GM11168 (cell line): Measurements from ENCODE around the gene FARP1.

ENCODE experiments used
- in situ Hi-C: fragments of 300-500 bp; cut with MboI; formaldehyde crosslinking; loops from one replicate; pipeline ENCODE4 v1.12.0; 2022; ENCODE audit warnings: low sequenced_read_pairs; ENCODE audit not compliant: unreplicated experiment

The FARP1 gene

GRCh38 chr13:98466634-98467236 lies 323.8 kb downstream of the FARP1 start:
- in situ Hi-C loops: no loop called here

DNA sequence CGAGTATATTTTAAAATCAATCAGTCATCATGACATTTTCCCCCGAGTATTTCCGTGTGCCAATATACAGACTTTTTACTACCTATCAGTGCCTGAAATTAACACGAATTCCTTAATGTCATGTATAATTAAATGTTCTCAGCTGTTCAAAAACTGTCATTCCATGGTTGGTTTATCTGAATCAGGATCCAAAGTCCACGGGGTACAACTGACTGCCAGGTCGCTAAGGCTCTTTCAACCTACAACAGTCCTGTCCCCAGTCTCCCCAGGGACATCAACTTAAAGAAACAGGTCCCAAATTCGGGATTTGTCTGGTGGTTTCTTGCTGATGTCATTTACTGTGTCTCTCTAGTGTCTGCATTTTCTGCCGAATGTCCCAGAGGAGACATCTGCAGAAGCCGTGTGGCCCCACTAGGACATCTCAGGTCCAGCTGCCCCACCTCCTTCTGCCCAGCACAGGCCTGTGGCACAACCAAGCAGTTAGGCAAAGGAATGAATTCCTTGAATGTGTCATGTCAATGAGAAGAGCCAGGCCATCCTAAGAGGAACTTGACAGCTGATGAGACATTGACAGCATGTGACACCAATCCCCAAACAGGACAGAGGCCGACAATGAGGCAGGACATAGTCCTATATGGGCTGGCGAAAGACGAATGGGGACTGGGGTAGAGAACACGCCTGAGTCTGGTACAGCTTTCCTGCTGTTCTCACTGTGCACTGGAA lies 324.5 kb downstream of the FARP1 start:
- in situ Hi-C loops: no loop called here

DNA sequence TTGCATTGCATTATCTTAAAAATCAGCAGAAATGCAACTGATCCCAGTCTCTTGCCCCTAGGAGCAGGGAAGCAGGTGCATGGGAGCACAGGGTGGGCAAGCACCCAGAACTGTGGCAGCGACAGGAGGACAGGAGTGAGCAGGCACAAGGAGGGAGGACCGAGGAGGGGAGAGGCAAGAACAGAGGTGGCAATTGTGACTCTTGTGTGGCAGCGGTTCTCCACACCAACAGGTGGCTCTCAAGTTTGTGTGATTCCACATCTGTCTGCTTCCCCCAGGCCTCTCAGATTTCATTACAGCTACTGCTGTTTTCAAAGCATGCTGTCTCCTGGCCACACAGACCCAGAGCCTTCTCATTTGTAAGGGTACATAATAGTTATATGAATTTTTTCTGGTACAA lies 325.5 kb downstream of the FARP1 start:
- in situ Hi-C loops: no loop called here

DNA sequence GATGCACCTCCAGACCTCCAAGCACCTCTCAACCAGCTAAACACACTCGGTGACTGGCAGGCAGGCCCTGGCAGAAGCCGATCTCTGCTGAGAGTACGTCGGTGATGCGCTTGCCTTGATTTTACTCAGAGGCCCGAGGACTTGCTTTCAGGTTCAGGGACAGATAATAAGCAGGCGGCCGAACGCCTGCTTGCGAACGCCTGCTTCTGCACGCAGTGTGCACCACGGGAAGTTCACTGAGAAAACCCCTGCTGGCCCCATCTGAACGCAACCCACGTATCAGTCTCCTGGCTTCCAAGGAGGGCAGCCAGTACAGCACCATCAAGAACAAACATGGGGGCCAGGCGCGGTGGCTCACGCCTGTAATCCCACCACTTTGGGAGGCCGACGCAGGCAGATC lies 326.0 kb downstream of the FARP1 start:
- in situ Hi-C loops: no loop called here

DNA sequence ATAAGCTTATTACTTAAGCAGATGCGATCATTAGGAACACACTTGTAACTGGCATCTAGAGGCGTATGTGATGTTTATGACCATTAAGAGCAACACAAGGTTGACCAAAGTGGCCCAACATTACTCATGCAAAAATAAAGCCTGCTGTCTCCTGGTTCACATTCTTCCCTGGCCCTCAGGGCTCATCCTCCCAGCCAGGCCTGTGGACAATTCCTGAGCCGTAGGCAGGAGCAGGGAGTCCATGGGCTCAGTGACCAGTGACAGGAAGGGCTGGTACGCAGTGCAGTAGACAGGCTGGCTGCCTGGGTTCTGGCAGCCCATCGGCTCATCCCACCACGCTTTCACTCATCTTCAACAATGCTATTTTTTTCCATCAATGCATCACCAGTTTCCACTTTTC lies 328.0 kb downstream of the FARP1 start:
- in situ Hi-C loops: no loop called here

DNA sequence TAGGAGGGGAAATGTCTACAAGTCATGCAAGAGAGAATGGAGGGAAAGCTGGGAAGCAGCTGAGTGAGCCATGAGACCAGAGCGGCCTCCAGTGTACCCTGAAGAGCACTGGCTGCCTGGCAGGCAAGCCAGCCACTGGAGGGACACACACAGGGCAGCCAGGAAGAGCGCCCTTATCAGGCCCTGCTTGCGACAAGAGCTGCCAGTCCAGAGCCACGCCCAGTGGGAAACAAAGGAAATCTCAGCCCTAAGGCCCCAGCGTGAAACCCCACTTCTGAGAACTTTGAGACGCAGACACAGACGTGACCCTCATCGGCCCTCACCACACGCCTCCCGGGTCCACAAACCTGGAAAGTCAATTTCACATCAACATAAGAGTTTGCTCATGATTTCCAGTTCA lies 329.0 kb downstream of the FARP1 start:
- in situ Hi-C loops: no loop called here

- in situ Hi-C loops: no loop called here
Observed at GRCh38 chr13:98473135-98473787, 330.4 kb downstream of the FARP1 start.

GRCh38 chr13:98473788-98474144 lies 330.9 kb downstream of the FARP1 start:
- in situ Hi-C loops: no loop called here

- in situ Hi-C loops: no loop called here
Observed at GRCh38 chr13:98474292-98474691, 331.4 kb downstream of the FARP1 start.

- in situ Hi-C loops: no loop called here
Observed at GRCh38 chr13:98474761-98475160, 331.9 kb downstream of the FARP1 start.

GRCh38 chr13:98475522-98475921 lies 332.6 kb downstream of the FARP1 start:
- in situ Hi-C loops: no loop called here

- in situ Hi-C loops: no loop called here
Observed at GRCh38 chr13:98476106-98476505, 333.2 kb downstream of the FARP1 start.

- in situ Hi-C loops: no loop called here
Observed at GRCh38 chr13:98476538-98476966, 333.7 kb downstream of the FARP1 start.

- in situ Hi-C loops: no loop called here
Observed at GRCh38 chr13:98478189-98479129, 335.6 kb downstream of the FARP1 start.

DNA sequence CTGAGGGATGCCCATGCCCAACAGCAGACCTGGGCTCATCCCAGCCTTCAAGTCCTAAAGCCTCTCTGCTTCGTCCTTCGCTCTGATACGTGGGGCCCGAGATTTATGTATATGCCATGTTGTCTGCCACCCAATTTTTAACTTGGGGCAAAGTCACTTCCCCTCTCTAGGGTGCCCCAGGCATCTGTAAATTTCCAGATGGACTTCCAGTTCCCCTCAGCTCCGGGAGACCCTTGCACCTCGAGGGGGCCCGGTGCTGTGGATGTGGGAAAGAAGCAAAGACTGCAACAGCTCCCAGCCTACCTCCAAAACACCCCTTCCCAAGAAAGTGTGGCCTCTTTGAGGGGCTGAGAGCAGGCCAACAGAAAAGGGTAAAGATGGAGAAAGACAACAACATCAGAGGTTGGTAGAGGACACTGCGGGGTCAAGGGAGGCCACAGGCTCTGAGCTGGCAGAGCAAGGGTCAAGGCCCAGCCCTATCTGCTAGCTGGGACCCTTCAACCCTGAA lies 336.7 kb downstream of the FARP1 start:
- in situ Hi-C loops: no loop called here

- in situ Hi-C loops: no loop called here
Observed at GRCh38 chr13:98480915-98481877, 338.3 kb downstream of the FARP1 start.

DNA sequence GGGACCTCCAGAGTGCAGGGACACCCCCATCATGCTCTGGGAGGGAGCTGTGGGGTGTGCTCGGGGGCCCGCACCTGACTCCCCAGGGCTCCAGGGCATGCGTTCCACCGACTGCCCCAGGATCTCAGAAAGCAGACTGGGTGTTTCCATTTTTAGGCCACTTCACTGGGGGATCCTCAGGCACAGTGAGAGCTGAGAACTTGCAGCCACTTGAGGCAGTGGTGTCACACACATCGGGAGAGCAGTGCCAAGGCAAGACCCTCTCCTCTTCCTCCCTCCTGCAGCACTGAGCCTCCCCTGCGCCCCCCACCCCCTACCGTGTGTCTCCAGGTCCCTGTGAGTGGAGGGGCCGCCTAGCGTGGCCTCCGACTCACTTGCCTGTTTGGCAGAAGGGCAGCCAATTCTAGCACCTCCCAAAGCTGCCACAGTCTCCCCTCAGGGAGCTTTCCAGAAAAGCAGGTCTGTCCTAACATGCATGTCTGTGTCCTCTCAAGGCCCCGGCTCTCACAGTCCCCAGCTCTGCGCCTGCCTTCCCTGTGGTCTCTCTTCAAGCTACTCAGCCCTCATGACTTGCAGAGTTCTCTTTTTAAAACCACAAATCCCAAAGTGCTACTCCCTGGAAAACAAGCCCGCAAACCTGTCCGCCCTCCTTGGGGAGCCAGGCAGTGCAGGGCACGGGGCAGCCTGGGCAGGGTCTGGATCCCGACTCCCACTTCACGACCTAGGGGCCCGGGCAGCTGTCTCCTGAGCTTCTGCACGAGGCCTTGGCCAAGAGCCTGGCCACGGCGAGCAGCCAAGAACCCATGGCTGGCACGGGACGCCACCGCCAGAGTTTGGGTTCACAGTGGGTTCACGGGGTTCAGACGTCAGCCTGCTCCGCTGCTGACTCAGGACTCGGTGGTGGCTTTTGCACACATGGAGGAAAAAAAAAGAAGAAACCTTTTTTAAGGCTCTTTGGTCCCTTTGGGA lies 339.9 kb downstream of the FARP1 start:
- in situ Hi-C loops: no loop called here

GRCh38 chr13:98483601-98484288 lies 340.9 kb downstream of the FARP1 start:
- in situ Hi-C loops: no loop called here
